Astrocyte (in vitro differentiated cells and primary cell): ENCODE data around the gene ATG16L1. TPM values are rescaled to one million over a fixed set of nuclear protein-coding genes. Genes with fewer than 3 reads are reported as not detected.

Source experiments
- DNase-seq: peaks from one replicate; pipeline ENCODE4 v3.0.0-alpha.2; 2010; ENCODE audit warnings: low read depth
- FAIRE-seq: peaks from 2 replicates; lab custom pipeline; 2011; peaks lifted over from hg19 to GRCh38; lab: Jason Lieb, UNC
- H2AFZ ChIP-seq: 2 replicates; pipeline ENCODE4 v1.6.0; 2012; ENCODE audit warnings: low read depth, low read length, inconsistent platforms
- H3K27ac ChIP-seq: 2 replicates; pipeline ENCODE4 v1.5.1; 2011; ENCODE audit warnings: low read depth, low read length, inconsistent platforms
- H3K27me3 ChIP-seq: 2 replicates; pipeline ENCODE4 v1.6.0; 2011; ENCODE audit warnings: low read length, inconsistent platforms; ENCODE audit not compliant: insufficient read depth
- H3K36me3 ChIP-seq: 2 replicates; pipeline ENCODE4 v1.5.1; 2011; ENCODE audit warnings: low read length, inconsistent platforms; ENCODE audit not compliant: insufficient read depth
- H3K4me1 ChIP-seq: 2 replicates; pipeline ENCODE4 v1.5.1; 2011; ENCODE audit warnings: low read length, inconsistent platforms; ENCODE audit not compliant: insufficient read depth
- H3K4me2 ChIP-seq: 2 replicates; pipeline ENCODE4 v1.6.0; 2012; ENCODE audit warnings: low read length, inconsistent platforms
- H3K4me3 ChIP-seq: 2 replicates; pipeline ENCODE4 v1.5.1; 2011; ENCODE audit warnings: low read depth, mild to moderate bottlenecking, low read length, inconsistent platforms; ENCODE audit not compliant: insufficient read depth
- H3K79me2 ChIP-seq: 2 replicates; pipeline ENCODE4 v1.6.0; 2012; ENCODE audit warnings: mild to moderate bottlenecking, low read length, inconsistent platforms; ENCODE audit not compliant: insufficient read depth
- H3K9ac ChIP-seq: 2 replicates; pipeline ENCODE4 v1.6.0; 2012; ENCODE audit warnings: mild to moderate bottlenecking, low read length, inconsistent platforms
- H3K9me3 ChIP-seq: 2 replicates; pipeline ENCODE4 v1.5.1; 2012; ENCODE audit warnings: low read depth, mild to moderate bottlenecking, low read length, inconsistent platforms; ENCODE audit not compliant: insufficient read depth
- H4K20me1 ChIP-seq: 2 replicates; pipeline ENCODE4 v1.6.0; 2012; ENCODE audit warnings: low read length, inconsistent platforms; ENCODE audit not compliant: insufficient read depth
- H3K27ac Mint-ChIP-seq: one replicate; pipeline ENCODE4 v1.8.0; 2021; ENCODE audit warnings: mild to moderate bottlenecking, mixed read lengths; ENCODE audit not compliant: unreplicated experiment
- H3K27me3 Mint-ChIP-seq: one replicate; pipeline ENCODE4 v1.8.0; 2021; ENCODE audit warnings: low read depth, mixed read lengths; ENCODE audit not compliant: unreplicated experiment
- H3K36me3 Mint-ChIP-seq: one replicate; pipeline ENCODE4 v1.8.0; 2021; ENCODE audit warnings: low read depth, mixed read lengths; ENCODE audit not compliant: unreplicated experiment
- H3K4me1 Mint-ChIP-seq: one replicate; pipeline ENCODE4 v1.8.0; 2021; ENCODE audit warnings: low read depth, mixed read lengths; ENCODE audit not compliant: unreplicated experiment
- H3K4me3 Mint-ChIP-seq: one replicate; pipeline ENCODE4 v1.8.0; 2021; ENCODE audit warnings: mild to moderate bottlenecking, moderate library complexity, mixed read lengths; ENCODE audit not compliant: unreplicated experiment
- H3K9me3 Mint-ChIP-seq: one replicate; pipeline ENCODE4 v1.8.0; 2021; ENCODE audit warnings: mild to moderate bottlenecking, mixed read lengths; ENCODE audit not compliant: unreplicated experiment
- CTCF ChIP-seq: IDR thresholded peaks from 2 replicates; pipeline ENCODE4 v1.5.1; 2011; ENCODE audit warnings: low read depth, mild to moderate bottlenecking, inconsistent platforms, low read length, moderate library complexity; ENCODE audit not compliant: insufficient read depth
- EZH2 ChIP-seq: IDR thresholded peaks from 2 replicates; pipeline ENCODE4 v1.6.1; 2012; ENCODE audit warnings: mild to moderate bottlenecking, low read length, inconsistent platforms; ENCODE audit not compliant: insufficient read depth
- total RNA-seq: library from RNA; stranded (reverse); gene quantifications from 2 replicates; pipeline ENCODE4 v1.2.1, GENCODE V29; 2021

The ATG16L1 gene
- total RNA-seq, 1 donor from 2014 or later: 31.6 TPM

- Mint-ChIP-seq H3K9me3 (peaks cover 3% of the 10 kb centered on the region), H3K4me3 (no peak overlapping the region), H3K27ac (no peak overlapping the region), H3K36me3 (no peaks in the 10 kb centered on the region), H3K27me3 (peaks cover 21% of the 10 kb centered on the region), H3K4me1 (no peaks in the 10 kb centered on the region)
- no peak overlapping the region for H3K27ac ChIP-seq
- no peak overlapping the region for H2AFZ ChIP-seq
- H3K9ac ChIP-seq: no peak overlapping the region
- H4K20me1 ChIP-seq: no peaks in the 10 kb centered on the region
- peaks cover 14% of the 10 kb centered on the region for H3K27me3 ChIP-seq
- no peak overlapping the region for H3K4me2 ChIP-seq
- no peak for FAIRE-seq
- H3K4me1 ChIP-seq: no peaks in the 10 kb centered on the region
- H3K36me3 ChIP-seq: no peaks in the 10 kb centered on the region
- H3K4me3 ChIP-seq: no peak overlapping the region
- no peak for TF ChIP-seq EZH2
- TF ChIP-seq CTCF: no peak
- no peaks in the 10 kb centered on the region for H3K79me2 ChIP-seq
- H3K9me3 ChIP-seq: no peaks in the 10 kb centered on the region
- peak; percentile 41 for DNase-seq
Measured at GRCh38 chr2:233225230-233226068, 26.0 kb upstream of the ATG16L1 start.

- no peak overlapping the region for H3K4me2 ChIP-seq
- Mint-ChIP-seq H3K27ac (no peak overlapping the region), H3K4me1 (no peaks in the 10 kb centered on the region), H3K27me3 (peaks cover 21% of the 10 kb centered on the region), H3K36me3 (no peaks in the 10 kb centered on the region), H3K4me3 (no peak overlapping the region), H3K9me3 (peaks cover 3% of the 10 kb centered on the region)
- H3K79me2 ChIP-seq: no peaks in the 10 kb centered on the region
- H3K9me3 ChIP-seq: no peaks in the 10 kb centered on the region
- no peaks in the 10 kb centered on the region for H4K20me1 ChIP-seq
- H2AFZ ChIP-seq: no peak overlapping the region
- H3K9ac ChIP-seq: no peak overlapping the region
- no peak overlapping the region for H3K27ac ChIP-seq
- DNase-seq: no peak
- FAIRE-seq: no peak
- peaks cover 14% of the 10 kb centered on the region for H3K27me3 ChIP-seq
- TF ChIP-seq EZH2 (no peak), CTCF (no peak)
- H3K4me1 ChIP-seq: no peaks in the 10 kb centered on the region
- no peaks in the 10 kb centered on the region for H3K36me3 ChIP-seq
- H3K4me3 ChIP-seq: no peak overlapping the region
Measured at GRCh38 chr2:233226511-233227031, 24.9 kb upstream of the ATG16L1 start.
